Head of caudate nucleus (tissue), 42 donors: ENCODE results near the gene SHROOM1.

Experiments
- DNase-seq, 42 donors: peaks; one replicate each; pipeline versions ENCODE4 v3.0.0 to v3.0.0-alpha.2; 2020 to 2021; ENCODE audit warnings: mixed read lengths in 7 of 42
- intact Hi-C: fragments of 100-400 bp; cut with DNase I; formaldehyde crosslinking; loops from one replicate; pipeline ENCODE4 v1.15.0; 2022

Gene SHROOM1

DNA sequence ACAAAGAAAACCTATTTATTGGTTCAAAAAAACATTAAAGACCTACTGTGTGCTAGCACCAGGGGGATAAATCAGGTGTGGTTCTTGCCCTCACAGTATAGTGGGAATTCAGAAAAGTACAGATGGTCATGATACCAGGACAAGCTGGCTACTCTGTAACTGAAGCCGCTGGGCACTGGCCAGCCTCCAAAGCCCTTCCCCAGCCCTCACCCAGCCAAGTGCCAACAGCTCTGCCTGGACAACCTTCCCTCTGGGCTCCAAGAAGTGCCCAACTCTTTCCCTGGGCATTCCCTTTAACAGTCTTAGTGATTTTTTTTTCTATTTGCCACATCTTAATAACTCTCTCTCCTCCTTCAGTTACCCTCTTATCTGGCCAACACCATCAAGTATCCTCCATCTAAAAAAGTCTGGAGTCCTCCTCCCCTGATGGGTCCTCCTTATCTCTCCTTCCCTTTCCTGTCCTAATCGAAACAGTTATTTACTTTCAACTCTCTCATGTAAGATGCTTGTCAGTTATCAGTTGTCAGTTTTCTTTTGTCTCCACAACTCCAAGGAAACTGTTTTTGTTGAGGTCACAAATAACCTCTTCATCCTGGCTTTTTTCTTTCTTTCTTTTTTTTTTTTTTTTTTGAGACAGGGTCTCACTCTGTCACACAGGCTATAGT lies 40.1 kb downstream of the SHROOM1 start:
- intact Hi-C loops, result no loop called here
- peak in 18 of 42 donors; percentile 22 to 80 (median 66) for DNase-seq

DNA sequence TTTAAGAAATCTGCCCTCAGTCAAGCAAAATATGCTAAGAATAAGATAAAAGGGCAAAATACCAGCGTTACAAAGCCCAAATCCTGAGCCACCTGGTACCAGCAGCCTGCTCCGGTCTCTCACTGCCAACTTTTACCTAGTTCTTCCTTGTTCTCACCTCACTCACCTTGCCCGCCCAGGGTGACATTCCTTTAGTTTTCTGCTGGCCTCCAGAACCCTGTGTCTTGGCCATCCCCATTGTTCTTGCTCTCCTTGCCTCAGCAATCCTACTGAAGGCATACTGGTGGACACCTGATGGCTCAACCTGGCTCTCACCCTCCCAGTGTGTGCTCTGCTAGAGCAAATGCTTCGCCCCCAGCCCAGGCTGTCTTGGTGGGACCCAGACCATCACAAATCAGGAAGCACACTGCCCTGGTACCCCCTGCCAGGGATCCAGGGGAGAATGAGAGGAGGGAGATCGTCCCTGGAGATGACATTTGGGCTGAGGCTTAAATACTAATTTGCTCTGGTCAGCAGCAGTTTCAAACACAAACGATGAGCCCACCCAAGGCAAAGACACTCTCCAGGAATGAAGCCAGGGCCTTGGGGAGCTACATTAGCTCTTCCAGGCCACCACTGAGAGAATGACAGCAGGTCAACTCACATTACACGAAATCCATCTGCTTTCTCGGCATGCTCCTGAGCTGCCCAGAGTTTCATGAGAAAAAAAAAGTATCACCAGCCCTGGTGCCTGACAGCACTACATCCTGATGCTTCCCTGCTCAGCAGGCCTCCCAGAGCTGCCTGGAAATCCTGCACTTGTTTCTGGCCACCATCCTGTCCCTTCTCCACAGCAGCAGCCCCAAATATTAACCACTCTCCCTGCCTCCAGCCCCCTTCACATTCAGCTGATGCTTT lies 41.2 kb downstream of the SHROOM1 start:
- intact Hi-C loops, result no loop called here
- DNase-seq, result peak in 1 of 42 donors; percentile 18

DNA sequence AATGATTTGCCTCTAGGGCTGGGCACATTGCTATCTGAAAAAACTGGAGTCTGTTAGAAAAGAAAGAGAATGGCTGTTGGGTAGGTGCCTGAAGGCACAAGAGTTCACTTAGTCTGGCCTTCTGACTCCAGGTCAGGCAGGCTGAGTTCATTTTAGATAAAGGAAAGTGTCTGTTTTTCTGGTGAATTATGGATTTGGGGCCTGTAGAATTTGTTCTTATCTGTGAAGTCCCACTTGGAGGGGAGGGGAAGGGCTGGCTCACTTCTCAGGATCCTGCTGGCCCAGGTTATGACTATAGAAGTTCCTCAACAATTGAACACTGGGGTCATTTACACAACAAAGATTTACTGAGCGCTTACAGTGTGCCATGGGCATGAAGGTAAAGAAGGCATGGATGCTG lies 41.9 kb downstream of the SHROOM1 start:
- DNase-seq, result peak in 1 of 42 donors; percentile 12
- intact Hi-C loops, result no loop called here

DNA sequence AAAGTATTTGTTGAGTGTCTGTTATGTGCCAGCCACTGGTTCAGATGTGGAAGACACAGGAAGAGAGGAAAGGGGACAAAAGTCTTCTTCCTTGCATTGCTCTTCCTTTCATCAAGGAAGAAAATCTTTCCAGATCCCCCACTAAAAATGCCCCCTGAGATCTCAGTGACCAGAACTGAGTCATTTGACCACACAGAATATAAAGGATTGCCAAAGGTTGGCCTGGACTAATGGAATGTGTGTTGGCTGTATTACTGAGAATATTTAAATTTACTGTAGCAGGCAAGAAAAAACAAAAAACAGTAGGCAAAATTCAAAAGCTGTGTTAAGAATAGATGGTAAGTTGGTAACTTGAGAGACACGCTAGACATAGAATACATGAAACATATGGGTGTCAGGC lies 43.4 kb downstream of the SHROOM1 start:
- intact Hi-C loops, result no loop called here
- no peak for DNase-seq

DNA sequence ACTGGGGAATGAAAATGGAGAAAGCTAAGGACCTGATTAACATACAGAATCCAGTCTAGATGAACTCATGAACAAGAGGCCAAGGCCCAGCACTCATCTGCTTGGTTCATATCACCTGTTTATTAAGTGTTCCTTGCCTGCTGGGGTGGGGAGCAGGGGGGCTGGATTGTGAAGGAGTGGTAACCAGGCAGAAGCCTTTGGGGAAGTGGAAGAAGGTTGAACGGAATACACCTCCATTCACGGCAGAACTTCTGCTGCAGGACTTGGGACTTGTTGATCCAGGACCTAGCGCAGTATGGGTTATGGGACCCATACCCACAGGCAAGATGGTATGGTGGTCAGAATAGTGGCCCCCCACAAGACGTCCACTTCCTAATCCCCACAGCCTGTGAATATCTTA lies 44.6 kb downstream of the SHROOM1 start:
- intact Hi-C loops, result no loop called here
- DNase-seq, result peak in 3 of 42 donors; percentile 1 to 29 (median 21)

DNA sequence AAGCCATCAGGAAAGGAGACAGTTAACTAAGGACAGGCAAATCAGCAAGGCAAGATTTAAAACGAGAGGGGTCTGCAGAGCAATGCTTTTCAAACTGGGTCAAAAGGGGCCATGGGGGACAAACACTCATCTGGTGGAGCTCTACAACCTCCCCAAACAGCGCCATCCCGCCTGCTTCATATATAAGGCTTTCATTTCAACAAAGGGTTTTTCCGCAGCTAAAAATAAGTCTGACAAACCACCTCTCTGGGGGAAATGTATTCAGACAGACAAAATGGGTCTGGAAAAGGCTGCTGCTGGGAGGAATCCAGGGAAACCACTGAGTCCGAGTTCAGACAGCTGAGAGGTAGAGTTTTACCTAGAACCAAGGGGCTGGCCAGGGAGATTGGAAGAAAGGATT lies 45.1 kb downstream of the SHROOM1 start:
- peak in 7 of 42 donors; percentile 9 to 47 (median 29) for DNase-seq
- intact Hi-C loops, result no loop called here

DNA sequence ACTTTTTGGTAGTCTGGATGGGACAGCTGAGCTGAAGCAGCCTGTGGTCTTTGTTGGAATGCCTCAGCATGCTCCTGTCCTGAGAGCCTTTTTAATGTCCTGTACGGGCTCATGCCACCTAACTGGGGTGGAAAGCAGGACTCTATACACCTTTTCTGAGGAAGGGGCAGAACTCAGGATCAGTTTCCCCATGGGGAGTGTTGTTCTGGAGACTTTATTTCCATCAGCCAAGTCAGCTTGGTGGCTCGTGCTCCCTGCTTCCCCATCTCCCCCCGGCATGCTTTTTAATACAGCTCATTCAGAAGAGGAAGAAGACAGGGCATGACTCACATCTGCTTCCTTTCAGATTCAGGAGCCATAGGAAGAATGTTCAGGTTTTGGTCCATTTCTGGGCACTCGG lies 48.3 kb downstream of the SHROOM1 start:
- intact Hi-C loops, result no loop called here
- peak in 11 of 42 donors; percentile 8 to 62 (median 38) for DNase-seq

DNA sequence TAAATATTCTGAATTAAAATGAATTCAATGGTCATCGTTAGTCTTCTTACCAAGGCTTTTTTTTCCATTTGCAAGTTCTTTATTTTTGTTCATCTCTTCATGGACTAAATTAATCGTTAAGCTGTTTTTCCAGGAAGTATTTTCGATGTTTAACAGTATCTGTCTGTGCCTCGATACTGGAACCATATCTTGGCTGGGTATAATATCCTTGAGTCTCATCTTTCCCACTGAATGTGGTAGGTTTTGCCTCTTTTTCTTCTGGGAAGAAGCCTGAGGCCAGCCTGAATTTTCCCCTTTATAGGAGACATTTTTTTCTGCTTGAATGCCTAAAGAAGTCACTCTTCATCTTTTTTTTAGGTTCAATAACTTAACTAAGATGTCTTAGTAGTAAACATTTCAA lies 49.4 kb downstream of the SHROOM1 start:
- DNase-seq, result peak in 3 of 42 donors; percentile 0 to 8 (median 1)
- intact Hi-C loops, result no loop called here

DNA sequence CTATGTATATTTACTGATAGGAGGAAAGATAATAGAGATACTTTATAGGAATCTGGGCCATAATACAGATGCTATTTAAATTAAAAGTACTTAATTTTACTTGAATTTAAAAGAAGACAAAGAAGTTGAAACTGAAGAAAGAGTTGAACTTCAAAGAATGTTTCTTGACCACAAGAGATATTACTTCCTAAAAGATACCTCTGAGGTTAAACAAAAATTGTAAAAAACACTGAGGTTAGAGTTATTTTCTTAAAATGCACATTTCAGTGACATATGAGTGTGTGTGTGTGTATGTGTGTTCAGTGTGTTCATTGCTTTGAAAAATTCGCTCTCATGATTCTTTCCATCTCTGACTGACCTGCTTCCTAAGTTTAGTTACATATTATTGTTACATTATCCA lies 49.9 kb downstream of the SHROOM1 start:
- no peak for DNase-seq
- intact Hi-C loops, result no loop called here

DNA sequence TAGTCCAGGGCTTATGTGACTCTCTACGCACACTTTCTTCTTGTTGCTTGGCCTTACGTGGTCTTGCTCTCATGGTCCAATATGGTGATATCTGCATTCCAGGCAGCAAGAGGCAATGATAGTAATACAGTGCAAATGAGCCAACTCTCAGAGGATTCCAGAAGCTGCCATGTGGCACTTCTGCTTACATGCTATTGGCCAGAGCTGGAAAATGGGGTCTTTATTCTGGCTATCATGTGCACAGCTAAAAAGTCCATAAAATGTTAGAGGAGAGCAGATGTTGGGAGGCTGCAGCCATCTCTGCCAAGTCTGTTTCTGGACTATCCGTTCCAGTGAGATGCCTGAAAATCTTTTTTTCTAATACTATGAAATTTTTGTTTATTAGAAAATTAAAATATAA lies 50.5 kb downstream of the SHROOM1 start:
- intact Hi-C loops, result loop anchor here (5.0 kb wide), 1 partner anchor 32 kb away; the partner anchor contains the start of gene SOWAHA

DNA sequence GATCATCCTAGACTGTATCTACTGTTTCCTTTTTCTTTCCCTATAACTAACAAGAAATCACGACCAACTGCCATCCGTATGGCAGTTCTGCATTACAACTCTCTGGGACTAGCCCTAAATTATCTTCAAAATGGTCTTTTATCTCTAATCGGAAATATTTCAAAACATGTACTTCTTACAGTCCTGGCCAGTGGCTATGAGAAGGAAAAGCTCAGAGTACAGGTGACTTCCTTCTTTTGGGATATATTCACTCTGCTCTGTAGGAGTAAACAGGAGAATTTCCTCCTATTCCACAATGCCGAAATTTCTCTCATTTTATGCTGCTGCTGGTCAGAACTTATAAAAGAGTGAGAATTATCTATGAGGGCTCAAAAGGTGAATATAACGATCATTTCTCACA lies 51.6 kb downstream of the SHROOM1 start:
- no peak for DNase-seq
- intact Hi-C loops, result loop anchor here (5.0 kb wide), 1 partner anchor 33 kb away; the partner anchor contains the start of gene SOWAHA

More for the DNA sequence above, 50.5 kb downstream of the SHROOM1 start:
- peak in 39 of 42 donors; percentile 29 to 91 (median 70) for DNase-seq

DNA sequence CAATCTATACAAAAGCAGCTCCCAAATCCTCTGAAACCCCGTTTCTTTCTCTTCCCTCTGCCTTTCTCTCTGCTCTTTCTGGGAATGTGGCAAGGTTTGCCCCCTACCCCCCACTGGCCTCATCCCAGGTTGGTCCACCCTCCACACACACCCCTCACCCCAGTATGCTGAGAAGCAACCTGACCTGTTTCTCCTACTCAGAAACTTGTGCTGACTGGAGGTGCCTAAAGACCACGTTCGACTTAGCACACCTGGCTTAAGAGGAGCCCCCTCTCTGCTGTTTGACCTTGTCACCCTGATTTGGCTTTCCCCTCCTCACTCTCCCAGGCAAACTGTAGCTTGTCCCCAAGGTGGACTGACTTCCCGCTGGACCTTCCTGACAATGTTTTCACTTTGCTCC lies 52.3 kb downstream of the SHROOM1 start:
- intact Hi-C loops, result loop anchor here (5.0 kb wide), 1 partner anchor 34 kb away; the partner anchor contains the start of gene SOWAHA
- DNase-seq, result peak in 2 of 42 donors; percentile 10 to 26

DNA sequence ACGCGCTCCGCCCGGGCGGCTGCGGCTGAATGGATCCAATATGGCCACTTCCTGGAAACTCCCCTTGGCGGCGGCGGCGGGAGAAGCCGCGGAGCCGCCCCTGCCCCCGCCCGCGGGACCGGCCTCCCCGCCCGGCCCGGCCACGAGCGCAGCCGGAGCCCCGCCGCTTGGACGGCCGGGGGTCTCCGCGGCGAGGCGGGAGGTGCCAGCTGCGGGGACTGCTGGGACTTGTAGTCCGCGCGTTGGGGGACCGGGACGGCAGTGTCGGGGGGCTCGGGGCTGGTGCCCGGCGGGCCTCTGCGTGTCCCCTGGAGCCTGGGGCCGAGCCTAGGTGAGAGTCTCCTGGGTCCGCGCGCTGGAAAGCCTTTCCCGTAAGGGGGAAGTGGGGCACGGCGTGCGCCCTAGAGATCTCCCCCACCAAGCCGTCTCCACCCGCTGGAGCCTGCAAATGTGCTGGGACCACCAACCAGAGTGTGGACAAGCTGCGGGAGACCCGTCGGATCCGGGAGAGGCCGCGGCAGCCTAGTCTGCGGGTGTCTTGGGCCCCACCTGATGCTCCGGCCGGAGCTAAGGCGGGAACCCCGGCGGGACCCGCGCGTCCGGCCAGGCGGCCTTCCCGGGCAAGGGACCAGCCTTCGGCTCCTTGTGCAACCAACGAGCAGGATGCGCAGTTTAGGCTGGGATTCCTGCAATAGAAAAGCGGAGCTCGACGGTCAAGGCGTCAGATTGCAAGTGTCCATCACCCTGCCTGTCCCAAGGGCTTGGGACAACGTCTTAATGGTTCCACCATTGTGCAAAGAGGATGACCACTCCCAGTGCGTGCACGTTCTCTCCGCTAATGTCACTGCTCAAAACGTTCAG lies 53.0 kb downstream of the SHROOM1 start, which contains the start of gene SEPTIN8:
Gene SEPTIN8 (minus strand): TSS at position 31 of the 861 bp plus-strand sequence. CDS start 102 bp downstream, outside the sequence.
- DNase-seq, result peak in 40 of 42 donors; percentile 48 to 89 (median 74)
- intact Hi-C loops, result loop anchor here (5.0 kb wide), 1 partner anchor 35 kb away; the partner anchor contains the start of gene SOWAHA

DNA sequence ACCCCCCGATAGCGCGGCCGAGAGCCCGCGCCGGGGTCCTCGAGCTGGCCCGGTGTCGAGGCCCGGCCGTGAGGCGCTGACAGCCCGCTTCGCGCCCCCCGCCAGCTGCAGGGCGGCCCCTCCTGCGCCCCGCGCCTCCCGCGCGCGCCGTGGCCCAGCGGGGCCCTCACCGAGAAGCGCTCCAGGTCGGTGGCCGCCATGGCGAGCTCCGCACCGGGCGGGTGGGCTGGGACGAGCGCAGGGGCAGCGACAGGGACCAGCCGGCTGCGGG lies 53.6 kb downstream of the SHROOM1 start:
- DNase-seq, result no peak
- intact Hi-C loops, result loop anchor here (5.0 kb wide), 1 partner anchor 35 kb away; the partner anchor contains the start of gene SOWAHA

DNA sequence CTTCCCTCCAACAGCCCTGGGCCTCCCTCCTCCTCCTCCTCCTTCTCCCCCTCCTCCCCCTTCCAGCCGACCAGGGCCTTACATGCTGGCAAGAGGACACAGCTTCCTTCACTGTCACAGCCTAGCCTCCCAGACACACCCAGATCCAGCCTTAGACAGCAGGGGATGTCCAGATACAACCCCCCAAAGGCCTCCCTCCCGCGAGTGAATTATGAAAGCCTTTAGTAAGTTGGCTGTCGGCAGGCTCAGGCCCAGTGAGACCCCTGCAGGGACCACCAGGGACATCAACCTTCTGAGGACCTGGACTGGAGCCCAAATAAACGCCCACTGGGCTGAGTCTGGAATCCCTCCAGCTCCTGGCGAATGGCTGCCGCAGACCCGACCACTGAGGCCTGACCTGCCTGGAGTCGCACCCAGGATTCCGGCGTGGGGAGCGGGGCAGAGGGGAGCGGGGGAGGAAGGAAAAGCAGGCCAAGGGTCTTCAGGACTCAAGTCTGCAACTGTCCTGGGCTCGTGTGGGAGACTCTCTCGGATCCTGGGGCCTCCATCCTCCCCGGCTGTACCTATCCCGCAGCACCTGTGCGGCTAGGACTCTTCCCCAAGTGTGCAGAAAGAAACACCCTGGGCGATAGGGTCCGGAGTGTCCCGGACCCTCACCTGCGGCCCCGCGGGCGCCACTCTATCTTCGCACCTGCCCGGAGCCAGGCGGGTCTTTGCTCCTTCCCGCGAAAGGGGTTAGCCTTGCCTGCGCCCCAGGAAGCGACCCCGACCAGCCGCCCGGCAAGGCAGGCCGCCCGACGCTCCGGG lies 54.1 kb downstream of the SHROOM1 start:
- intact Hi-C loops, result loop anchor here (5.0 kb wide), 1 partner anchor 36 kb away; the partner anchor contains the start of gene SOWAHA
- peak in 41 of 42 donors; percentile 33 to 87 (median 71) for DNase-seq

DNA sequence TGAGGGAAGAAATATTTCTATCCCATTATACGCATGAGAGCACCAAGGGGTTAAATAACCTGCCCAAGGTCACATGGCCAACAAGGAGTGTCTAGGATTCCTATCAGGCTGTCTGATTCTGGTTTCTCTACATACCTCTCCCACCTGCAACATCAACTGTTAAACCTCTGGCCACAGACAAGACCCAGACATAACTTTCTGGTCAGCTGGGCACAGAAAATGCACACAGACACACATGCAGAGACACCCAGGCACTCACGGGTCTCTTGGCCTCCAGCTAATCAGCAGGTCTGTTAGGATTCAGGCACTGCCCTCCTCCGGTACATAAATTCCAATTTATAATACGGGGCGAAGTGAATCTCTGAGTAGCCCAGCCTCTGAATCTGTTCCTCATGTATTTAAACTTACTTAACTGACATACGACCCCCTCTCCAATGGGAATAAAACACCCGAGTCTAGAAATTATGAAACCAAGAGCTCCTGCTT lies 54.9 kb downstream of the SHROOM1 start:
- intact Hi-C loops, result loop anchor here (5.0 kb wide), 1 partner anchor 37 kb away; the partner anchor contains the start of gene SOWAHA
- DNase-seq, result peak in 7 of 42 donors; percentile 21 to 52 (median 29)

DNA sequence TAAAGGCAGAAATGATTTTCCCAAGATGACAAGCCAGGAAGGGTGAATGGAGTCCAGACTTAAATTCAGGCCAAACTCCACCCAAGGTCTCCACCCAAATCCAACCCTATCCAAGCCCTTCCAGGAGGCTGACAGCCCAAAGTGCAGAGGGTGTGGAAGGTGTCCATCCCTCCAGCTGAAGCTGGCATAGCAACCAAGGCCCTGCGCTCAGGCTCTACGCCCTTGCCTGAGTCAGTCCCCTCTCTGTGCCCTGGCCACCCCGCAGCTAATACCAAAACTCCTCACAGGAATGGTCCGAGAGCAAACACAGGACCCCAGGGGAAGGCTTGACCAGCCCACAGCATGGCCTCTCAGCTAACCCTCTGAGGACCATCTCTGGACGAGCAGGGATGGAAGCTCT lies 55.6 kb downstream of the SHROOM1 start:
- intact Hi-C loops, result loop anchor here (5.0 kb wide), 1 partner anchor 37 kb away; the partner anchor contains the start of gene SOWAHA

DNA sequence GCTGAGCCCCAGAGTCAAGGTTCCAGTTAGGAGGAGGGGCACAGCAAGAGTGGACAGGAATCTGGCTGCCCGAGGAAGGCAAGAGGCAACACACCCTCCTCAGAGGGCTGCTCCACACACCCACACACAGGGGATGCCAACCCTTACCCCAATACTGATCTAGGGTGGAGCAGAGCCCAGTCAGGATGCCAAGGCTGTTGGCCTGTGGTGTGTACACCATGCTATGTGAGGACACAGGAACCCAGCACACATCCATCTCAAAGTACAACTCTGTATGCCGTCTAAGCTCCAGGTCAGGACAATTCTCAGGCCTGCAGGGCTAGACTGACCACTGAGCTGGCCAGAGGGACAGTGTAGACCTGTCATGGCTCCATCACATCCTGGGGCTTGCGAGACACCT lies 56.0 kb downstream of the SHROOM1 start:
- intact Hi-C loops, result no loop called here
- DNase-seq, result peak in 3 of 42 donors; percentile 16 to 32 (median 25)

More for the DNA sequence above, 55.6 kb downstream of the SHROOM1 start:
- peak in 3 of 42 donors; percentile 28 to 52 (median 35) for DNase-seq
